NCI-H2196 treated with DMSO at 0.1 percent for 48 hours (cell line): Measurements from ENCODE around the gene HYCC1.
"Not testable (repeated sequence)": the region's sequence is repeated elsewhere in the genome, so short reads cannot be mapped to it uniquely, and the experiment has no call there.

Experiments used
- DNase-seq: peaks from one replicate; lab custom pipeline; 2025; ENCODE audit not compliant: unreplicated experiment; lab: John Stamatoyannopoulos, UW

The HYCC1 gene

GRCh38 chr7:23013715-23014649, at the start of gene HYCC1:
TSS of gene HYCC1 (minus strand) at chr7:23014130. CDS start at chr7:22991111, 23,019 bp downstream.
- DNase-seq, result peak; percentile 92

DNA sequence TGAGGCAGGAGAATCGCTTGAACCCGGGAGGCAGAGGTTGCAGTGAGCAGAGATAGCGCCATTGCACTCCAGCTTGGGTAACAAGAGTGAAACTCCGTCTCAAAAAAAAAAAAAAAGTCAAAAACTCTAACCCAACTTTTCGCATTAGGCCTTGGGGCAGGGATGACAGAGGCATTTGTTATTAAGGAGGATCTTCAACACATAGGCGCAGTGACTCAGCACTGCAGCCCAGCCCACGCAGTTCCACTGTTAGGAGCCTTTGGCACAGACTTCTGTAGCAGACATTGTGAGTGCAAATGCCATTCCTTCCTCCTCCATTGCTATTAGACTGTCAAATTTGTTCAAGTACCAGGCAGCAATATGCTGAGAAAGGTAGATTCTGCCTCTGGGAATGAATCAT, 48.5 kb upstream of the HYCC1 start:
- no peak for DNase-seq

GRCh38 chr7:23061327-23061726, 47.4 kb upstream of the HYCC1 start:
- DNase-seq, result no peak

GRCh38 chr7:23058408-23059096, 44.6 kb upstream of the HYCC1 start:
- DNase-seq, result no peak

DNA sequence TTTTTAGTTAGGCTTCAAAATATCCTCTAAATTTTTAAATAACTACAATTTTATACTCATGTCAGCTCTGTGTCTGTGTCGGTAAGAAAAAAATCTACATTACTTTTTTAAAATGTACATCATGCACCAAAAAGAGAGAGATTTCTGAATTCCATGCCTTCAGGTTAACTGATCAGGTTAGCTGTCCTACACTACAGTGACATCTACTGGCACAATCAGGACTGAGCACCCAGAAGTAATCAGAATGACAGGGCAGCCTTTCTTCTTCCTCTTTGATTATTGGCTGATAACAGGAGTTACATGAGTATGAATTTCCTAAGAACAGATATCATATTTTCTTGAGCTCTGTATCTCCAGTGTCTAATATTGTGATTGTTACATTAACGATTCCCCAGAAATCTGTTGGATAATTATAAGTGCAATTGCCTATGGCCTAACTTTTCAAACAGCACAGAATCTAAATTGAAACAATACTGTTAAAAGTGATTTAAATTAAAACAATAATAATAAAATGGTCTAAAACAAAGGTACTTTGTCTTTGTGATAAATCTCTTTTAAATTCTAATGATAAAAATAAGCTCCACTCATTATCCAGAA, 41.8 kb upstream of the HYCC1 start:
- DNase-seq, result peak; percentile 31

- not testable (repeated sequence) for DNase-seq
Measured at GRCh38 chr7:23051124-23051485, 37.2 kb upstream of the HYCC1 start.

GRCh38 chr7:23046336-23046735, 32.4 kb upstream of the HYCC1 start:
- not testable (repeated sequence) for DNase-seq

DNA sequence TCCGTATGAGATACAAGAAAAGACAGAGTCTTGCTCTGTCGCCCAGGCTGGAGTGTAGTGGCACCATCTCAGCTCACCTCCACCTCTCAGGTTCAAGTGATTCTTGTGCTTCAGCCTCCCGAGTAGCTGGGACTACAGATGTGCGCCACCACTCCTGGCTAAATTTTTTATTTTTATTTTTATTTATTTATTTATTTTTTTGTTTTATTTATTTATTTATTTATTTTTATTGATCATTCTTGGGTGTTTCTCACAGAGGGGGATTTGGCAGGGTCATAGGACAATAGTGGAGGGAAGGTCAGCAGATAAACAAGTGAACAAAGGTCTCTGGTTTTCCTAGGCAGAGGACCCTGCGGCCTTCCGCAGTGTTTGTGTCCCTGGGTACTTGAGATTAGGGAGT, 31.2 kb upstream of the HYCC1 start:
- DNase-seq, result not testable (repeated sequence)

GRCh38 chr7:23044581-23044980, 30.7 kb upstream of the HYCC1 start:
- DNase-seq, result no peak

GRCh38 chr7:23043441-23043840, 29.5 kb upstream of the HYCC1 start:
- DNase-seq, result no peak

- not testable (repeated sequence) for DNase-seq
Measured at GRCh38 chr7:23039674-23040073, 25.7 kb upstream of the HYCC1 start.

DNA sequence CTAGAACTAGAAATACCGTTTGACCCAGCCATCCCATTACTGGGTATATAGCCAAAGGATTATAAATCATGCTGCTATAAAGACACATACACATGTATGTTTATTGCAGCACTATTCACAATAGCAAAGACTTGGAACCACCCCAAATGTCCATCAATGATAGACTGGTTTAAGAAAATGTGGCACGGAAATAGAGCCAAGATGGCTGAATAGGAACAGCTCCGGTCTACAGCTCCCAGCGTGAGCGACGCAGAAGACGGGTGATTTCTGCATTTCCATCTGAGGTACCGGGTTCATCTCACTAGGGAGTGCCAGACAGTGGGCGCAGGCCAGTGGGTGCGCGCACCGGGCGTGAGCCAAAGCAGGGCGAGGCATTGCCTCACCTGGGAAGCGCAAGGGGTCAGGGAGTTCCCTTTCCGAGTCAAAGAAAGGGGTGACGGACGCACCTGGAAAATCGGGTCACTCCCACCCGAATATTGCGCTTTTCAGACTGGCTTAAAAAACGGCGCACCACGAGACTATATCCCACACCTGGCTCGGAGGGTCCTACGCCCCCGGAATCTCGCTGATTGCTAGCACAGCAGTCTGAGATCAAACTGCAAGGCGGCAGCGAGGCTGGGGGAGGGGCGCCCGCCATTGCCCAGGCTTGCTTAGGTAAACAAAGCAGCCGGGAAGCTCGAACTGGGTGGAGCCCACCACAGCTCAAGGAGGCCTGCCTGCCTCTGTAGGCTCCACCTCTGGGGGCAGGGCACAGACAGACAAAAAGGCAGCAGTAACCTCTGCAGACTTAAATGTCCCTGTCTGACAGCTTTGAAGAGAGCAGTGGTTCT, 21.8 kb upstream of the HYCC1 start:
- DNase-seq, result not testable (repeated sequence)

DNA sequence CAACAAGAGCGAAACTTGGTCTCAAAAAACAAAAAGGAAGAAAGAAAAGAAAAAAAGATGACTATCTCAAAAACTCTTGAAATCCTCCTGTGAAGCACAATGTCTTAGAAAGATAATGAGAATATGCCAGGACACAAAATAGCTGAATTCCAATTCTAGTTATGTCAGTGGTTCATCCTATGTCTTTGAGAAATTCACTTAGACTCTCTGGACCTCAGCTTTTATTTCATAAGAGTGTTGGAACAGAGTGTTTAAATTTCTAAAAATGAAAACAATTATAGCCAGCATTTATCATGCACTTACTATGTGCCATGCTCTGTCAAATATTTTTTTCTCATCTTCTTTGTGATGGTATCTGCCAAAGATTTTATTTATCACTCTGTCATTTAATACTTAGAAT, 13.3 kb upstream of the HYCC1 start:
- no peak for DNase-seq

DNA sequence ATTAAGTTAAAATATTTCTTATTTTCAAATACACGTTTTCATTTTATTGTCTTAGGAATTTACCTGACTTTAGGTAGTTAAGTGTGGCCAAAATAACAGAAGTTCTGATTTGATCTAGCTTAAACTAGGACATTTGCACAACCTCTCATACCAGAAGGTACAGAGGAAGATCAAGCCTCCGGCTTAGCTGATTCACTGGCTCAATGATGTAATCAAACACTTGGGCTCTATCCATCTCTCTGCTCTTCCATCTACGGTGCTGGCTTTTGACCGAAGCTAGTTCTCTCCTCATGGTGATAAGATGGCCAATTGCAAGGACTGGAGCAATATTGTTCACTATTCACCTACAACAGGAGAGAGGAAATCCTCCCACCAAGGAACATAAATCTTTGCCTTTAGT, 12.2 kb upstream of the HYCC1 start:
- DNase-seq, result no peak

DNA sequence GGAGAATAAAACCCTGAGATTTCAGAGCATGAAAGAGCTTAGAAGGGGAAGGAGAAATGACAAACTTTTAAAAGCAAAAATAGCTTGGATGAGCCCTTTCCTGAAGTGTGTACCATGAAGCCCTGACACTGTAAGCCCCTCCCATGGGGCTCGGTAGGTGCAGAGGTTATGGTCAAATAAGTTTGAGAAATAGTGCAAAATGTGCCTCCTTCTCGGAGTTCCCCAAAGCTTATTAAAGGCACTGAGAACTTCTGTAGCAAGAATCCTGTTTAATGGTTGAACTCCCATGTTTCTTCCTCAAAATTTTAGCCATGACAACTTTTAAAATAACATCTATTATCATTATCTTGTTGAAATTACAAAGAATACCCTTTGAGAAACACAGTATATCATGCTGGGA, 10.5 kb upstream of the HYCC1 start:
- no peak for DNase-seq

- no peak for DNase-seq
Measured at GRCh38 chr7:23022851-23023250, 8.9 kb upstream of the HYCC1 start.

DNA sequence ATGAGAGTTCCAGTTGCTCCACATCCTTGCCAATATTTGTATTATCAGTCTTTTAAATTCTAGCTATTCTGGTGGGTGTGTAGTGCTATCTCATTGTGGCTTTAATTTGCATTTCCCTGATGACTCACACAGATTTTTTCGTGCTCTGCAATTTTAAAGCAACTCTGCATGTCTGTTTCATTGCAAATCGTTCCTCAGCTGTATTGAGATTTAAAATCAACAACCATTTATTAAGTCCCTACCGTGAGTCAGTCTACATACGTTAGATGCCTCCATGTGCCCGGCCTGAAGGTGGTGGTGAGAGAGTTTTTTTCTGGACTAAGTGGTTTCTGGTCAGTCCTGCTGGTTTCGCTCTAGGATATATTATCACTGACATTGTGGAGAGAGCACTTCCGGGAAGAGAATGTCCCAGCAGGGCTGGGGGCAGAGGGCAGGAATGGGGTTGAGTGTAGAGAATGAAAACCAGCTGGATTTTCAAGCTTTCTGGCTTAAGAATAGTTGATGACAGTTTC, 8.4 kb upstream of the HYCC1 start:
- no peak for DNase-seq

DNA sequence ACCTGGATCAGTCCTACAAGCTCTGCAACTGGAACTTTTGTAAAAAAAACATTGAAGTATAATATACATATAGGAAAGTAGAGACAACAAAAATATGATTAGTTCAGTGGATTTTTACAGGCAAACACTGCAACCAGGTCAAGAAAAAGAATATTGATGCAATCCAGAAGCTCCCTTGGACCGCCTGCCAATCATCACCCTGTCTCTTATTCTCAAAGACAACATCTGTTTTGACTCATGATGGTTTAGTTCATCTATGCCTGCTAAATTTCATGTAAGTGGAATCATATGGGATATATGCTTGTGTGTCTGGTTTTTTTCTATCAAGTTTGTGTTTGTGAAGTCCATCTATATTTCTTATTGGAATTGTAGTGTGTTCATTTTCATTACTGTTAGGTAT, 7.7 kb upstream of the HYCC1 start:
- DNase-seq, result no peak

DNA sequence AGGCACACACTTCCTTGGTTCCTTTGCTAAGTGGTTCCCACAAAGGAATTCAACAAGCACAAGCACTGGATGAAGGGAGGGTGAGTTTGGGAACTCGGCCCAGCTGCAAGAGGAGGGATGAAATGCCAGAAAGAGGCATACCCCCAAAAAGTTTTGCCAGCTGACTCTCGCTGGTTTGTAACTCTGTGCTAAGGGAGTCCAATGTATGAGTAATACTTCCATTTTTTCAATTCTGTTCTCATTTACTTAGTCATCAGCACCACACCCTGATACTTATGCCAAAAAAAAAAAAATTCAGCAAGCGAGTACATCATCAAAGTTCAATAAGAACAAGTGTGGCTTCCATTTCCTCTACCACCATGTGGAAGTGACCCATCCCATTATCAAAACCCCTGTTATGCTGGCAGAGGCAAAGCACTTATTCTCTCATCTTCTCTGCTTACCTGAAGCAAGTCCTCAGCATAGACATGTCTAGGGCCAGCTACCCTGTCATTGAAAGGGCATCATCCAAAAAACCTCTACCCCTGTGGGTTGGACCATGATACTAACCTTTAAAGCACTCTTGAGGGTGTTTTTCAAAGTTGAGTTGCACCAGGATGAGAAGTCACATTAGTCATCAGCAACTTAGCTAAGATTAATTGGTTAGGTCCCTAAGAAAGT, 6.9 kb upstream of the HYCC1 start:
- DNase-seq, result no peak

DNA sequence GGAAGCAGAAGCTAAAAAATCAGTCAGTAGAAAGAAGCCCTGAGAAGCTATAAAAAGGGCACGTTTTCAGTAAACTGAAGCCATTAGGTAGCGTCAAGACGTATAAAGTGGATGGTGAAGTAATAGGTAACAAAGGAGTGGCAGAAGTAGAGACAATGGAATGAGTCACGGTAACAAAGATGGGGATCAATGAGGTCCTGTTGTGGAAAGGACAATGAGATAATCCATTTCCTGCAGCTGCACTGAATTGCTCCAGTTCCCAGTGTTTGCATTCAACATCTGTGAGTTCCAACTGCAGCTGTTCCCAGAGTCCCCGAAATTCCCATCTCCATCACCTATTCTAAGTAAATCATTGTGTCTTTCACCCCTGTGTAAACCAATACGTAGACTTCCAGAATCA, 4.8 kb upstream of the HYCC1 start:
- DNase-seq, result no peak
